Measurements from ENCODE around the gene TP53I3.

DNA sequence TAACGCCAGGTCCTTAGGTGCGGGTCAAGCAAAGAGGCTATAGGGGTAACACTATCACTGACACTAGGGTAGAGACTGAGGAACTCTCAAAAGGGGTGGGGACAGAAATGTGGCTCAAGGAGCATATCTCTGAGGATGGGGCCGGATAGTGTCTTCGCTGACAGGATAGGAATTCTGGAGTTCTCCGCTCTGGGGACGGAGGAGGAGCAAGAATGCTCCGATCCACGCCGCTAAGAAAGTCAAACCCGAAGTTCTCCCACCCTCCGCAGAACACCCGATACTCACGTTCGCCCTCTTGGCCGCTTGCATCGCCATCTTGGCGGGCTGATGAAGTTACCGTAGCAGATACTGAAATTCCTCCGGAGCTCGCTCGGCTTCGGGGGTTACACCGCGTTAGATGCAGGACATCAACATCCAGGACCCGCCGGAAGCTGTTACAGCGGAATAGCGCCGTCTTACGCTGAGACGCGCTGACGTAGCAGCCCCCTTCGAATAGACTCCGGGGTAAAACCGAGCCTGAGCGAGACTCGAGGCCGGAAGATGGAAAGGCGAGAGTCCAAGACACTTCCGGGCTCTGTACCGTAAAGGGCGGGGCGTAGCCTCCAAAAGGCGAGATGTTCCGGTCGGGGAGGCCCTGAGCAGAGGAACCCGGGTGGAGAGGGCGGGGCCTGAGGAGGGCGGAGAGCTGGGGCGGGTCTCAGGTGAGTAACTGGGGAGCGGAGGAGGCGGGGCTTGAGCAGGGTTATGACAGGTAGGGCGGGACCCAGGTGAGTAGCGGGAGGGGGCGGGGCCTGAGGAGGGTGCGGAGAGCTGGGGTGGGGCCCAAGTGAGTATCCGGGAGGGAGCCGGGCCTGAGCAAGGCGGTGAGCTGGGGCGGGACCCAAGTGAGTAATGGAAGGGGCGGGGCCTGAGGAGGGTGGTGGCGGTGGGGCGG is 8.5 kb downstream of the TP53I3 start, which contains the start of gene SF3B6:
- TF ChIP-seq BHLHE40 (IDR thresholded peaks at IDR 0.05; ENCODE audit: low read depth, low read length) (no peak), RAD21 (IDR thresholded peaks at IDR 0.05; ENCODE audit: low read length) (no peak)
- TF ChIP-seq, protein P1, sequence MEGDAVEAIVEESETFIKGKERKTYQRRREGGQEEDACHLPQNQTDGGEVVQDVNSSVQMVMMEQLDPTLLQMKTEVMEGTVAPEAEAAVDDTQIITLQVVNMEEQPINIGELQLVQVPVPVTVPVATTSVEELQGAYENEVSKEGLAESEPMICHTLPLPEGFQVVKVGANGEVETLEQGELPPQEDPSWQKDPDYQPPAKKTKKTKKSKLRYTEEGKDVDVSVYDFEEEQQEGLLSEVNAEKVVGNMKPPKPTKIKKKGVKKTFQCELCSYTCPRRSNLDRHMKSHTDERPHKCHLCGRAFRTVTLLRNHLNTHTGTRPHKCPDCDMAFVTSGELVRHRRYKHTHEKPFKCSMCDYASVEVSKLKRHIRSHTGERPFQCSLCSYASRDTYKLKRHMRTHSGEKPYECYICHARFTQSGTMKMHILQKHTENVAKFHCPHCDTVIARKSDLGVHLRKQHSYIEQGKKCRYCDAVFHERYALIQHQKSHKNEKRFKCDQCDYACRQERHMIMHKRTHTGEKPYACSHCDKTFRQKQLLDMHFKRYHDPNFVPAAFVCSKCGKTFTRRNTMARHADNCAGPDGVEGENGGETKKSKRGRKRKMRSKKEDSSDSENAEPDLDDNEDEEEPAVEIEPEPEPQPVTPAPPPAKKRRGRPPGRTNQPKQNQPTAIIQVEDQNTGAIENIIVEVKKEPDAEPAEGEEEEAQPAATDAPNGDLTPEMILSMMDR (conservative IDR thresholded peaks at IDR 0.05; ENCODE audit: low read depth, low read length) = no peak
